Glomerular visceral epithelial cell (primary cell): ENCODE results near the gene FAM120B.

Experiments
- DNase-seq: peaks from one replicate; pipeline ENCODE4 v3.0.0-alpha.2; 2016; ENCODE audit errors: extremely low spot score

Gene FAM120B

GRCh38 chr6:170417881-170418280, 111.3 kb downstream of the FAM120B start:
- DNase-seq = no peak

- DNase-seq = no peak
Measured at GRCh38 chr6:170420283-170420682, 113.7 kb downstream of the FAM120B start.

- DNase-seq = no peak
Measured at GRCh38 chr6:170420791-170421776, 114.5 kb downstream of the FAM120B start.

DNA sequence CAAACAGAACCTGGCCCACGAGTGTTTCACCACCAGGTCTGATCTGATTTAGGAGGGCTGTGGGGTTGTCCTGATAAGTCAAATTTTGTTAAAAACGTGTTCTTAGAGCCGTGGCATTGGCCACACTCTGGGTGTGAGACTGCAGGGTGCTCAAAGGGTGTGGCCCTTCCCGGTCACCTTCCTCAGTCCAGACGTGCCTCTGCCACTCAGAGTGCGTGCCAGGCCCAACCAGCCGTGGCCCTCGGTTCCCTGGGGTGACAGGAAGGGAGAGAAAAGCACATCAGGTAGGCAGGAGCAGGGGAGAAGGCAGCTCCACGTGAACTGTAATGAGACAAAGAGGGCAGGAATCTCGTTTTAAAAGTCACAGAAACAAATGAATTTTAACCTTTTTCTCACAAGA, 115.4 kb downstream of the FAM120B start:
- DNase-seq = no peak

- no peak for DNase-seq
Measured at GRCh38 chr6:170423030-170423429, 116.5 kb downstream of the FAM120B start.

- DNase-seq = peak; percentile 49
Measured at GRCh38 chr6:170423814-170424603, 117.5 kb downstream of the FAM120B start.

GRCh38 chr6:170424604-170425126, 118.1 kb downstream of the FAM120B start:
- no peak for DNase-seq

DNA sequence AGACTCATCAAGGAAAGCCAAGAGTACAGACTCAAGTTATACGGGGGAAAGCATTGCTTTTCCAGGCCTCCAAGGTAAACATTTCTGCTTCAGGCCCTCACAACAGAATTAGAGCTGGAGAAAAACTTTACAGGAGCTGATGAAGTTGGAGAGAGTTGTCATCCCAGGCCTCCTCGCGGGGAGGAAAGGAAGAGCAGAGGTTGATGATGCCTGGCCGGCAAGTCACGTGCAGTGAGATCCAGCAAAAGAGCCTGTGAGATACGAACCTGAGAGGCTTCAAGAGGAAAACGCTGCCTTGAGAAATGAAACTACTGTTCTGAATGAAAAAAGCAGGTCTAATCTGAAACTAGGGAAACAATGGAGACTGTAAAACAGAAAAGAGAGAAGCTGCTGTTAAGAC, 122.9 kb downstream of the FAM120B start:
- peak; percentile 56 for DNase-seq

- no peak for DNase-seq
Measured at GRCh38 chr6:170433163-170434116, 126.9 kb downstream of the FAM120B start.

GRCh38 chr6:170434117-170434820, 127.7 kb downstream of the FAM120B start:
- no peak for DNase-seq

- no peak for DNase-seq
Measured at GRCh38 chr6:170434821-170435155, 128.2 kb downstream of the FAM120B start.

DNA sequence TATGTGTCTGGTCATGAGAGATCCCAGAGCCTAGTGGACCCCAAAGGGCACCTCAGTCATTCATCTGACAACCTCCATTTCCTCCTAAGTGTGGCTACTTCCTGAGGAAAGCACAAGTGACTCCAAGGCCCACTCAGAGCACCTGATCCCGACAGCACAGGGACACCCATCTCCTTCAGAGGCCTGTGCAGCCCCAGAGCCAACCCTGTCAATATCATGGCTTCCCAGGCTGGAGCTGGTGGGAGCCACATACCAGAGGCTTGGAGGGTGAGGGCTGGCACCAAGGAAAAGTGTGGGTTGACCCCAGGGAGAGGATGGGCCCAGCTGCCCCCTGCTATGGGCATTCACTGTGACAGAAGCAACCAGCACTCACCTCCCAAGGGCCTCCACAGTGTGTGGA, 129.2 kb downstream of the FAM120B start:
- DNase-seq = no peak

DNA sequence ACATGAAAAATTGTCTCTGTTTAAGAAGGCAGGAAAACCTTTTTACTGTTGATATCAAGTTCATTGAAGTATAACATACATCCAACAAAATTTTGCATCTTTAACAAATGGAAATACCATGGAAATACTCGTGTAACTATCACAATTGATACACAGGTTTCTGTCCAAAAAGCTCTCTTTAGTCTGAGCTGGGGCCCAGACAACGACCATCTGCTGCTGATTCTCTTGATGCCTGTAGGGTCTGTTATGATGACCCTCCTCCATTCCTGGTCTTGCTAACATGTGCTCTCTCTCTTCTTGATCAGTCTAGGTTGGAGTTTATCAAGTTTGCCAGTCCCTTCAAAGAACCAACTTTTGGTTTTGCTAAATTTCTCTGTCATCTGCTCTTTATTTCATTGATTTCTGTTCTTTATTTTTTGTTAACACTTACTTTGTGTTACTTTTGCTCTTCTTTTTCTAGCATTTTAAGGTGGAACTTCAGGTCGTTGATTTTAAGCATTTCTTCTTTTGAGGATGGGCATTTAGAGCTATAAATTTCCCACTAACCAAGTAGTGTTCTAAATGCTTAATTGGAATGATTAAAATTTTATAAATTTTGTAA, 129.8 kb downstream of the FAM120B start:
- DNase-seq = no peak

DNA sequence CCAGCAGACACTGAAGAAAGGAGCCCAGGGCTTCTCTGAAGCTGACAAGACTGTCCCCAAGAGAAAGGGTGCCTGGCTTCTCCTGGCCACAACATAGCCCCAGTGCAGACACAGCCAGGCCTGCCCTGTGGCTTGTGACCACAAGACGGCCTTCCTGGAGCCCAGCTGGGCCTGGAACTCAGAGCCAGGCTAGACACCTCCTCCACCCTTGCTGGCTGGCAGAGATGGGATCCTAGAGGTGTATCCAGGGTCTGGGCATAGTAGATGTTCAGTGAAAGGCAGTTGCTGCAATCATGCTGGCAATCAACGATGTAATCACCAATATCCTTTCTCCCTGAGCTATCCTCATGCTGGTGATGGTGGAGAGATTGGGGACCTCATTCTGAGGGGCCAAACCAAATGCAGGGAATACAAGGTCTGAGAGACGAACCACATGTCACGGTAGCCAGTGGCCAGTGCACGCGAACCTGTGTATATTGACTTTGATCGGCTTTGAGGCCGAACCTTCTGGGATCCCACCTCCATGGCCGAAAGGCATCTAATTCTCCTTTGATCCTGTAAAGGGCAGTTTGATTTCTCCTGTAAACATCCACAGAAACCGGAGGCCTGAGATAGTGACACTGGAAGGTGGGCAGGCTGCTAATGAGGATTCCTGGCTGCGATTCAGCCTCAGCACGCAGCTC, 131.3 kb downstream of the FAM120B start:
- DNase-seq = peak; percentile 59

- peak; percentile 99 for DNase-seq
Measured at GRCh38 chr6:170438402-170438753, 131.8 kb downstream of the FAM120B start.

DNA sequence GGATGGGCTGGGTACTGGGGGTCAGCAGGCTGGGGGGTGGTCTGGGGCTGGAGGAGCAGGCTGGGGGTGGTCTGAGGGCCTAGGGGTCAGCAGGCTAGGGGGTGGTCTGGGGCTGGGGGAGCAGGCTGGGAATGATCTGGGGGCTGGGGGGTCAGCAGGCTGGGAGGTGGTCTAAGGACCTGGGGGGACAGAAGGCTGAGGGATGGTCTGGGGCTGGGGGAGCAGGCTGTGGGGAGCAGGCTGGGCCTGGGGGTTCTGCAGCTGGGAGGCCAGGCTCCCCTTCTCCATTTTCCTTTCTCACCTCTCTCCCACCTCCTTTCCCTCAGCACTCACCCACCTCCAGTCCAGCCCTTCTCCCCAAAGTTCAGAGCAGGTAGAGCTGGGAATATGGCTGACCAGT, 132.3 kb downstream of the FAM120B start:
- DNase-seq = no peak

DNA sequence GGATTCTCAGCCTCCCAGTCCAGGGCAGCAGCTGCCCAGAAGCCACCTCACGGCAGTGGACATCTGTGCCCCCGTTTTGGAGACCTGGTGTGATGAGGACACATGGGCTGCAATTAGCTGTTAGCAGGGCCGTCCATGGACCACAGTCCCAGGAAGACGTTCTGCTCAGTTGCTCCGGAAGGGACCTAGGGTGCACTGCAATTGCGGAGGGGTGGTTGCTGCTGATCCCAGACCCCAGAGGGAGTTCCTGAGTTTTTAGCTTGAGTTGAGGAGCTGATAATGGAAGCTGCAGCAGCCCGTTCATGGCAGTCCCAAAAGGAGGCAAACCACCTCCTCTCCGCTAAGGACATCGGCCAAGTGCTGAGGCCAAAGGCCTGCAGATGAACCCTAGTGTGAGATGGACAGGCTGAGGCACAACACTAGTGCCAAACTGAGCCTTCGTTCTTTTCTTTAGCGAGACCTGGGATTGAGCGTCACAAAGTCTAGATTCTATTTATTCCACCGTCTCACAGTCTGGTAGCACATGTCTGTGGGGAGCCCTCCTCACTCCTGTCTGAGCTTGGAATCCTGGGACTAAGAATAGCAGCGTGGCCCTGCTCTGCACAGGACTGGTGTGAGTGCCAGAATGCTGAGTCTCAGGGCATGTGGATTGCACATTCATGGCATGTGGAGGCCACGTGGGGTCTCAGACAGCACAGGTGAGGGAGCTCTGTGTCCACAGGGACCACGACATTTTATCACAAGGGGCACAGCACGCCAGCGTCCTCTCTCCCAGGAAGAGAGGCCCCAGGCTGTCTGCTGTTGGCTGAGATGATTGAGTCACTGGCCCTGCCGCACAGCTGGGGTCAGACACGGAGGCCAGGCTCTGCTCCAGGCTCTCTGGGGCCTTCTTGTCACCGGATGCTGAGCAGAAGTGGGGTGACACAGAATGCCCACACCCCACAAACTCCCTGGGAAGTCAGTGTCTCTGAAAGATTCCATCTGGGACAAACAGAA, 133.1 kb downstream of the FAM120B start:
- no peak for DNase-seq

DNA sequence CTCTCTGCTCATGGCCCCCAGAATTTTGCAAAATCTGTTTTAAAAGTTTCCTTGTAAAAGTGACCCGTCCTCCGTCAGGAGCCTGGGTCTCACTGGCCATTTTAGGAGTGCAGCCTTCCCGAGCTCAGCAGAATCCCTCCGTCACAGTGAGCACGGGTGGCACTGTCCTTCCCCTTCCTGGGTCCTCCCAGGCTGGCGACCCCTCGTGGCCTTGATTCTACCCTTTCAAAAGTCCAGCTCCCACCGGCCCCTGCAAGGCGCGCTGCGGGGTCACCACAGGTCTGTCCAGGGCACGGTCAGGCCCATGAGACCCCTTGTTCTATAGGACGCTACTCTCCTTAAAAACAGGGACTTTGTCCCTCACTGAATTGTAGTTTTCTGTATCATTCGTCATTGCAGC, 133.9 kb downstream of the FAM120B start:
- DNase-seq = no peak

DNA sequence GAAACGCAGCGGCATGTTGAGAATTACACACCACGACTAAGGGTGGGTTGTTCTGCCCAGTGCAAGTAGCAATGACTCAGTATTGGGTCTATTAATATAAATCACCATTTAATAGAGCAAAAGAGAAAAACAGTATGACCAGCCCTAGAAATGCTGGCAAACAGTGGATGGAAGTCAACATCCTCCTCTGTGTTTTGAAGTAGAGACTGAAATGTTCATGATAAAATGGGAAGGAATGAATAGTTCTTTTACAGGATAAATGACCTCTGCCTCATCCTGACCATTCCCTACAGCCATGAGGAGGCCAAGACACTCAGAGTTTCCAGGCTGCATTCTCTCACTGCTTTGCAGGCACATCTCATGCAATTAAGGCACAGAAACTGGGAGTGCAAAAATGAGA, 134.8 kb downstream of the FAM120B start:
- DNase-seq = no peak
